HG03139 (cell line): ENCODE data around the gene SMCO1.
"Not testable (repeated sequence)": the region's sequence is repeated elsewhere in the genome, so short reads cannot be mapped to it uniquely, and the experiment has no call there.

Experiments used
- ATAC-seq: cut with Tn5 transposase; IDR thresholded peaks from one replicate; pipeline ENCODE4 v1.9.1; 2021; ENCODE audit not compliant: unreplicated experiment

SMCO1 gene

DNA sequence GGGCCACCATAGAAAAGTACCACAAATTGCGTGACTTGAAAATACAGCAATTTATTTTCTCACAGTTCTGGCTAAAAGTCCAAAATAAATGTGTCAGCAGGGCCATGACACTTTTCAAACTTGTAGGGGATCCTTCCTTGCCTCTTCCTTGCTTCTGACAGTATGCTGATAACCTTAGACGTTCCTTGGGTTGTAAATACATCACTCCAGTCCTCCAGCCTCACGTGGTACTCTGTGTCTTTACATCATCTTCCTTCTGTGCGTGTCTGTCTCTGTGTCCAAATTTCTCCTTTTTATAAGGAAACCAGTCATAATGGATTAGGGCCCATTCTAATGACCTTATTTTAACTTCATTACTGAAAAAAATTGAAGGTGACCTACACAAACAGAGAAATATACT is 19.0 kb downstream of the SMCO1 start:
- ATAC-seq: no peak

DNA sequence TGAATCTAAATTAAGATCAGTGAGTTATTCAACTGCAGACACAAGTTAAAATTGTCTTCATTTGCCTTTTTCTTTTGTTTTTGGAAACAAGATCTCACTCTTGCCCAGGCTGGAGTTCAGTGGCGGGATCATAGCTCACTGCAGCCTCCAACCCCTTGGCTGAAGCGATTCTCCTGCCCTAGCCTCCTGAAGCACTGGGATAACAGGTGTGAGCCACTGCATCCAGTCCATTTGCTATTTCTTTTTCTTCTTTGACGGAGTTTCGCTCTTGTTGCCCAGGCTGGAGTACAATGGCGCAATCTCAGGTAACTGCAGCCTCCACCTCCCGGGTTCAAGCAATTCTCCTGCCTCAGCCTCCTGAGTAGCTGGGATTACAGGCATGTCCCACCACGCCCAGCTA is 21.9 kb downstream of the SMCO1 start:
- no peak for ATAC-seq

DNA sequence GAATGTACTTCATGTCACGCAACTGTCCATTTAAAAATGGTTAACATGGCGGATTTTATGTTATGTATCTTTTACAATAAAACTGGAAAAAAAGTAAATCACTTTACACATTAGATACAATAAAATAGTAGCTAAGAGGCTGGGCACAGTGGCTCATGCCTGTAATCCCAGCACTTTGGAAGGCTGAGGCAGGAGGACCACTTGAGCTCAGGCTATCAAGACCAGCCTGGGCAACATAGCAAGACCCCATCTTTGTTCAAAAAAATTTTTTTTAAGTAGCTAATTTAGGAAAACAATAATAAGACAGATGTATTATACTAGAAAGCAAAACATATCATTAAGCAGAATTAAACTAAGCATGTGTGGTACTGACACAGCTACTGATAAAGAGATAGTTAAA is 23.1 kb downstream of the SMCO1 start:
- no peak for ATAC-seq

DNA sequence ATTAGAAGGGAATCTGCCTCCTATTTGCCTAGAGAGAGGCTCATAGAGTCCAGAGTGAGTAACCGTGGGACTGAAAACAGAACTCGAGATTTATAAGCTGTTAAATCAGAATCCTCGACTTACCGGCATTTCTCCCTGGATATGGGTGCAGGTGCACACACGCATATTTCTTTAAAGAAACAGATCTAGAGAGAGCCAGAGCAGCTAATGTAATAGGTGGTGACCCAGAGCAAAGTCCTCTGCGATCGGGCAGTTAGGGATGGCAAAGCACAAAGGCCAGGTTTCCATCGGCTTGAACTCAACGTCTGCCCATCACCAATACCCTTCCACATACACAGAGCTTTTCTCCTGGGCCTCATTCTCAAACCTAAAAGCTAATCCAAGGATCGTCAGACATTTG is 25.4 kb downstream of the SMCO1 start:
- no peak for ATAC-seq

DNA sequence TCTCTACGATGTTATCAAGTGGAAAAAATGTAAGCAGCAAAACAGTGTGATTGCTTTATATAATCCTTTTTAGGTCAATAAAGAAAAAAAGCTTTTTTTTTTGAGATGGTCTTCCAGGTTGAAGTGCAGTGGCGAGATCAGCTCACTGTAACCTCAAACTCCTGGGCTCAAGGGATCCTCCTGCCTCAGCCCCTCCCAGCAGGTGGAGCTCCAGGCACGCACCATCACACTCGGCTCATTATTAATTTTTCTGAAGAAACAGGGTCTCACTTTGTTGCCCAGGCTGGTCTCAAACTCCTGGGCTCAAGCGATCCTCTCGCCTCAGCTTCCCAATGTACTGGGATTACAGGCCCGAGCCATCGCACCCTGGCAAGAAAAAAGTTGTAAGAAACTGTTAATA is 28.9 kb downstream of the SMCO1 start:
- ATAC-seq: no peak

DNA sequence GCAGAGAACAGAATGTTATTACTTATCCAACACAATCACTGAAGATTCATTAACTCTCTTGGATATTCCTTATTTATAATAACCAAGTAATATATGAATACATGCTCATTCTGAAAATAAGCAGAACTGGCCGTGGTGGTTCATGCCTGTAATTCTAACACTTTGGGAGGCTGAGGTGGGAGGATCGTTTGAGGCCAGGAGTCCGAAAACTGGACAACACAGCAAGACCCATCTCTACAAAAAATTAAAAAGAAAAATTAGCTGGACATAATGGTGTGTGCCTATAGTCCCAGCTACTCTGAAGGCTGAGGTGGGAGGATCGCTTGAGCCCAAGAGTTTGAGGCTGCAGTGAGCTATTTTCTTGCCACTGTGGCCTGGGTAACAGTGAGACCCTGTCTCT is 37.5 kb downstream of the SMCO1 start:
- ATAC-seq: no peak

DNA sequence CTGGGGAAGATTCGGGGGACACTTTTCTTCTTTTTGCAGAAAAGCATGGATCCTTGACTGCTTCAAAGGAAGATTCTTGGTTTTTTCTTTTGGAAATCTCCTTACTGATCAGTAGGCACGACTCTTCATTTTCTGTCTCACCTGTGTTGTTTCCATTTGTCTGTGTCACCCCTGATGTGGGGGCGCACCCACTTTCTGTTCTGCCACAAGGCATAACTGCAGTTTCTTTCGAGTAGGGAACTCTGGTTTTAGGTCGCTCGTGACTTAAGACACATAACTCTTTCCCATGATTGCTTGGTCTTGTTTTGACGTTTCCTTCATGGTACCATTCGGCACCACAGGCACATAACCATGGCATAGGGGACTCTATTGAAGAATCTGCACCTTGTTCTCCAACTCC is 42.9 kb downstream of the SMCO1 start:
- ATAC-seq: no peak

DNA sequence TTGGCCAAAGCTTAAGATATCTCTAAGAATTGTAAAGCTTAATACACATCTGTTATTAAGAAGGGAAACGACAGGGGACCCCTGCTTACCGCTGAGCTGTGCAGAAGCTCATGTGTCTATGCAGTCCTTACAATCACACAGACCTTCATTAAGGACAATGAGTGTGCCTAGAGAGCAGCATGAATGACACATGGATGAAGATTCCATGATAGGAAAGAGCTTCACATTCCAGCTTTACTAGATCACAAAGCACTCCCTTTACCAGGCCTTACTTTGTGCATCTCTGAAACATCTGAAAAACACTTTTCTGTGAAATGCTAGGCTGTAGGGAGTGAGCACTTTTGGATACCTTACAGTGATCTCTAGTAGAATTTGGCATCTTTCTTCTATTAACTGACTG is 43.6 kb downstream of the SMCO1 start:
- ATAC-seq: no peak

DNA sequence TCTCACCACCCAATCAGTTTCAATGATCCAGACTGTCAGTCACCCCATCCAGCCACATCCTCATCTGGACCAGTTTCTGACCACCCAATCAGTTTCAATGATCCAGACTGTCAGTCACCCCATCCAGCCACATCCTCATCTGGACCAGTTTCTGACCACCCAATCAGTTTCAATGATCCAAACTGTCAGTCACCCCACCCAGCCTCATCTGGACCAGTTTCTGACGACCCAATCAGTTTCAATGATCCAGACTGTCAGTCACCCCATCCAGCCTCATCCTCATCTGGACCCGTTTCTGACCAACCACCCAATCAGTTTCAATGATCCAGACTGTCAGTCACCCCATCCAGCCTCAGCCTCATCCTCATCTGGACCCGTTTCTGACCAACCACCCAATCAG is 45.0 kb downstream of the SMCO1 start:
- not testable (repeated sequence) for ATAC-seq

DNA sequence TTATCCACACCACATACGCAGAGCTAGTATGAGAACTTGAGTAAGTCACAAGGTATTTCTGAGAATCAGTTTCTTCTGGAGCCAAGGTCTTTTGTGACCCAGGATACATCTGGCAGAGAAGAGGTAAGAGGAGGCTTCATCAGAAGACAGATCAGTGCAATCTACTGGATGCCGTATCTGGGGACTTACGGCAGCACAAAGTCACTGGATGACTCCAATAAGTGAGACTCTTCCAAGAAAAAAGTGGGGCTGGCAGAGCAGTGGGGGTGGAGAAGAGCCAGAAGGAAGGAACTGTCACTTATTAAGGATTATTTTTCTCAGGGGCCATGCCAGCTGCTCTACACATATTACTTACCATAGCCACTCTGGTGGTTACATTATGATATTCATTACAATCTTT is 51.3 kb downstream of the SMCO1 start:
- no peak for ATAC-seq

DNA sequence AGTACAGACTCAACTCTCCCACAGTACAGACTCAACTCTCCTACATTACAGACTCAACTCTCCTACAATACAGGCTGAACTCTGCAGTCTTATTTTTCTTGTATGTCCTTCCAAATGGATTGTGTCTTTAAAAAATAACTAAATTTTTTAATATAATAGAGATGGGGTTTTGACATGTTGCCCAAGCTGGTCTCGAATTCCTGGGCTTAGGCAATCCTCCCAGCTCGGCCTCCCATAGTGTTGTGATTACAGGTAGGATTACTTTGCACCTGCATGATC is 51.7 kb downstream of the SMCO1 start:
- ATAC-seq: no peak

DNA sequence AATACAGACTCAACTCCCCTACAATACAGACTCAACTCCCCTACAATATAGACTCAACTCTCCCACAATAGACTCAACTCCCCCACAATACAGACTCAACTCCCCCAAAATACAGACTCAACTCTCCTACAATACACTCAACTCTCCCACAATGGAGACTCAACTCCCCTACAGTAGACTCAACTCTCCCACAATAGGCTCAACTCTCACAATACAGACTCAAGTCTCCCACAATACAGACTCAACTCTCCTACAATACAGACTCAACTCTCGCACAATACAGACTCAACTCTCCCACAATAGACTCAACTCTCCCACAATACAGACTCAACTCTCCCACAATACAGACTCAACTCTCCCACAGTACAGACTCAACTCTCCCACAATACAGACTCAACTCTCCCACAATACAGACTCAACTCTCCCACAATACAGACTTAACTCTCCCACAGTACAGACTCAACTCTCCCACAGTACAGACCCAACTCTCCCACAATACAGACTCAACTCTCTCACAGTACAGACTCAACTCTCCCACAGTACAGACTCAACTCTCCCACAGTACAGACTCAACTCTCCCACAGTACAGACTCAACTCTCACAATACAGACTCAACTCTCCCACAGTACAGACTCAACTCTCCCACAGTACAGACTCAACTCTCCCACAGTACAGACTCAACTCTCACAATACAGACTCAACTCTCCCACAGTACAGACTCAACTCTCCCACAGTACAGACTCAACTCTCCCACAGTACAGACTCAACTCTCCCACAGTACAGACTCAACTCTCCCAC is 52.3 kb downstream of the SMCO1 start:
- not testable (repeated sequence) for ATAC-seq

DNA sequence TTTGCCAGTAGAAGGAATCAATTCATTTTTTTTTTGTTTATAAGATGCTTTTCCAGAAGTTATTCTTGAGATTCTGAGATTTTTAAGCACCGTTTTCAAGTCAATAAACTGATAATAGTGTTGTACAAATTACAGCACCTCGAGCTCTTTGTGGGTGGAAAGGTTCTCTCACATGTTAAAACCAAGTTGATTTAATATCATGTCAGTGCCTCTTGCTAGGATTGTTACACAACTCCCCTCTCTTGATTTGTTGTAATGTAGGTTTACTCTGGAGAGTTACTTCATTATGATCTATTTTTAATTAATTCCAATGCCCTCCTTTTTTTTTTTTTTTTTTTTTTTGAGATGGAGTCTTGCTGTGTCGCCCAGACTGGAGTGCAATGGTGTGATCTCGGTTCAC is 57.1 kb downstream of the SMCO1 start:
- no peak for ATAC-seq

DNA sequence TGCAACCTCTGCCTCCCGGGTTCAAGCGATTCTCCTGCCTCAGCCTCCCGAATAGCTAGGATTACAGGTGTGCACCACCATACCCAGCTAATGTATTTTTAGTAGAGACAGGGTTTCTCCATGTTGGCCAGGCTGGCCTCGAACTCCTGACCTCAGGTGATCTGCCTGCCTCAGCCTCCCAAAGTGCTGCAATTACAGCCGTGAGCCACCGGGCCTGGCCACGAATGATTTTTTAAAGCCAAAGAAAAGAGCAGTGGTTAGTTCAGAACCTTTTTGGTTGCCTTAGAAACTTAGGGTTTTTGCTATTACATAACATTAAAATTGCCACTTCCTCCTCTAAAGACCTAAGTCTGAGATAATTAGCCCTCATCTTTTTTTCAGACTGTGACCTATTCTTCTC is 57.7 kb downstream of the SMCO1 start:
- not testable (repeated sequence) for ATAC-seq
